ENCODE measurements around the gene HSPA12A.

DNA sequence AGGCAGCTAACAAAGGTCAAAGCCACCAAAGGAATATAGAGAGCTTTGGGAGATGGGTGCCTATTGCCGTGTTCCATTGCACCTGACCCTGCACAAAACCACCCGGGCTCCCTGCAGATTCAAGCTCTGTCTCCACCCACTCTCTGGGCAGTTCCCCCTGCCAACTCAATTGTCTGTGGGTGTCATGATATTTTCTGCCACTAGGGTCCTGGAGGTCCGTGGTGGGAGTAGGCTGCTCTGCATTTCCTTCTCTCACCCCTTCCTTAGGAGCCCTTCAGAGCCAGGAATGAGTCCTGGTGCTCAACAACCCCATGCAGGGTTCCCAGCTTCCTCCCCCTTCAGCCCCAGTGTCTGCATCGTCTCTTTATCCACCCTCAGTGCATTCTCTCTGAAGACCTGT lies 87.5 kb downstream of the HSPA12A start:
- TF ChIP-seq, protein P1, sequence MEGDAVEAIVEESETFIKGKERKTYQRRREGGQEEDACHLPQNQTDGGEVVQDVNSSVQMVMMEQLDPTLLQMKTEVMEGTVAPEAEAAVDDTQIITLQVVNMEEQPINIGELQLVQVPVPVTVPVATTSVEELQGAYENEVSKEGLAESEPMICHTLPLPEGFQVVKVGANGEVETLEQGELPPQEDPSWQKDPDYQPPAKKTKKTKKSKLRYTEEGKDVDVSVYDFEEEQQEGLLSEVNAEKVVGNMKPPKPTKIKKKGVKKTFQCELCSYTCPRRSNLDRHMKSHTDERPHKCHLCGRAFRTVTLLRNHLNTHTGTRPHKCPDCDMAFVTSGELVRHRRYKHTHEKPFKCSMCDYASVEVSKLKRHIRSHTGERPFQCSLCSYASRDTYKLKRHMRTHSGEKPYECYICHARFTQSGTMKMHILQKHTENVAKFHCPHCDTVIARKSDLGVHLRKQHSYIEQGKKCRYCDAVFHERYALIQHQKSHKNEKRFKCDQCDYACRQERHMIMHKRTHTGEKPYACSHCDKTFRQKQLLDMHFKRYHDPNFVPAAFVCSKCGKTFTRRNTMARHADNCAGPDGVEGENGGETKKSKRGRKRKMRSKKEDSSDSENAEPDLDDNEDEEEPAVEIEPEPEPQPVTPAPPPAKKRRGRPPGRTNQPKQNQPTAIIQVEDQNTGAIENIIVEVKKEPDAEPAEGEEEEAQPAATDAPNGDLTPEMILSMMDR (IDR thresholded peaks at IDR 0.05): peak in 1 of 3 experiments; percentile 4
- no peak for TF ChIP-seq POLR2AphosphoS5 (IDR thresholded peaks at IDR 0.05)

All from esophagus muscularis mucosa (tissue), 3 donors.